ENCODE results near the gene UBC. TPM values are rescaled to one million over a fixed set of nuclear protein-coding genes. Genes with fewer than 3 reads are reported as not detected.

The UBC gene
- total and polyA plus RNA-seq, 9 of the 15 experiments (the other 6 are each of a cell fraction or from before 2014, with no cell fraction given) = 533 to 1,153 (median 813) TPM

DNA sequence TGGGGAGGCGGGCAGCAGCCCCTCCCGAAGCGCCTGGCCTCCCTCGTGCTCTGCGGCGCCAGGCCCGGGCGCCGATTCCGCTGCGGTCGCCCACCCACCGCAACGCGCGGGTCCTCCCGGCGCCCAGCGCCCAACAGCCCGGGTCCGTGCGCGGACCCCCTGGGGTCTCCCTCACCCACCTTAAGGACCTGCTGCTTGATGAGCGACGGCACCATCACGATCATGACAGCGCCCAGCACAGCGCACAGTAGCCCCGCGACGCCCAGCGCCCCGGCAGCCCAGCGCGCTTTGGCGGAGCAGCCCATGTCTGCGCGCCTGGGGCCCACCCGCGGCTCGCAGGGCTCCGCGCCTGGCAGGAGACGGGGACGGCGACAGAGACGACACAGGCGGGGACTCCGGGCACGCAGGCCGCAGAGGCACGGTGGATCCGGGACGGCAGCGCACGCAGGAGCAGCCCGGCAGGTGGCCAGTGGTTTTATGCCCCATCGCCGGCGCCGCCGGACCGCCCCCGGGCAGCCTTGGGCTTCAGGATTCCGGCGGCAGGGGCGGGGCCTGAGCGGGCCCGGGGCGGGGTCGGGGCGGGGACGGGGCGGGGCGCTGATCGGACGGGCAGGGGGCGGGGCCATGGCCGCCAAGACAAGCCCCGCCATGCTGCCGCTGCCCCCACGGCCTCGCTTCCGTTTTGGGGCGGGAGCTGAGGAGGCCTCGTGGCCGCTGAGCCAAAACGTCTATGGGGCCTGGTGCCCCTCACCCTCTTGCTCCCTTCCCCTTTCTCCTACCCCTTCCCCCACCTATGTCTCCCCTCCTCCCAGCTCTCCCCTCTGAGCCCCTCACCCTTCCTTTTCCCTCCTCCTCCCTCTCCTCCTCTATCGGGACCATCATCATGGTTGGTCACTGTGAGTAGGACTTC, 50.8 kb downstream of the UBC start, which contains the start of gene SCARB1 (continued):
- TF ChIP-seq, protein P1, sequence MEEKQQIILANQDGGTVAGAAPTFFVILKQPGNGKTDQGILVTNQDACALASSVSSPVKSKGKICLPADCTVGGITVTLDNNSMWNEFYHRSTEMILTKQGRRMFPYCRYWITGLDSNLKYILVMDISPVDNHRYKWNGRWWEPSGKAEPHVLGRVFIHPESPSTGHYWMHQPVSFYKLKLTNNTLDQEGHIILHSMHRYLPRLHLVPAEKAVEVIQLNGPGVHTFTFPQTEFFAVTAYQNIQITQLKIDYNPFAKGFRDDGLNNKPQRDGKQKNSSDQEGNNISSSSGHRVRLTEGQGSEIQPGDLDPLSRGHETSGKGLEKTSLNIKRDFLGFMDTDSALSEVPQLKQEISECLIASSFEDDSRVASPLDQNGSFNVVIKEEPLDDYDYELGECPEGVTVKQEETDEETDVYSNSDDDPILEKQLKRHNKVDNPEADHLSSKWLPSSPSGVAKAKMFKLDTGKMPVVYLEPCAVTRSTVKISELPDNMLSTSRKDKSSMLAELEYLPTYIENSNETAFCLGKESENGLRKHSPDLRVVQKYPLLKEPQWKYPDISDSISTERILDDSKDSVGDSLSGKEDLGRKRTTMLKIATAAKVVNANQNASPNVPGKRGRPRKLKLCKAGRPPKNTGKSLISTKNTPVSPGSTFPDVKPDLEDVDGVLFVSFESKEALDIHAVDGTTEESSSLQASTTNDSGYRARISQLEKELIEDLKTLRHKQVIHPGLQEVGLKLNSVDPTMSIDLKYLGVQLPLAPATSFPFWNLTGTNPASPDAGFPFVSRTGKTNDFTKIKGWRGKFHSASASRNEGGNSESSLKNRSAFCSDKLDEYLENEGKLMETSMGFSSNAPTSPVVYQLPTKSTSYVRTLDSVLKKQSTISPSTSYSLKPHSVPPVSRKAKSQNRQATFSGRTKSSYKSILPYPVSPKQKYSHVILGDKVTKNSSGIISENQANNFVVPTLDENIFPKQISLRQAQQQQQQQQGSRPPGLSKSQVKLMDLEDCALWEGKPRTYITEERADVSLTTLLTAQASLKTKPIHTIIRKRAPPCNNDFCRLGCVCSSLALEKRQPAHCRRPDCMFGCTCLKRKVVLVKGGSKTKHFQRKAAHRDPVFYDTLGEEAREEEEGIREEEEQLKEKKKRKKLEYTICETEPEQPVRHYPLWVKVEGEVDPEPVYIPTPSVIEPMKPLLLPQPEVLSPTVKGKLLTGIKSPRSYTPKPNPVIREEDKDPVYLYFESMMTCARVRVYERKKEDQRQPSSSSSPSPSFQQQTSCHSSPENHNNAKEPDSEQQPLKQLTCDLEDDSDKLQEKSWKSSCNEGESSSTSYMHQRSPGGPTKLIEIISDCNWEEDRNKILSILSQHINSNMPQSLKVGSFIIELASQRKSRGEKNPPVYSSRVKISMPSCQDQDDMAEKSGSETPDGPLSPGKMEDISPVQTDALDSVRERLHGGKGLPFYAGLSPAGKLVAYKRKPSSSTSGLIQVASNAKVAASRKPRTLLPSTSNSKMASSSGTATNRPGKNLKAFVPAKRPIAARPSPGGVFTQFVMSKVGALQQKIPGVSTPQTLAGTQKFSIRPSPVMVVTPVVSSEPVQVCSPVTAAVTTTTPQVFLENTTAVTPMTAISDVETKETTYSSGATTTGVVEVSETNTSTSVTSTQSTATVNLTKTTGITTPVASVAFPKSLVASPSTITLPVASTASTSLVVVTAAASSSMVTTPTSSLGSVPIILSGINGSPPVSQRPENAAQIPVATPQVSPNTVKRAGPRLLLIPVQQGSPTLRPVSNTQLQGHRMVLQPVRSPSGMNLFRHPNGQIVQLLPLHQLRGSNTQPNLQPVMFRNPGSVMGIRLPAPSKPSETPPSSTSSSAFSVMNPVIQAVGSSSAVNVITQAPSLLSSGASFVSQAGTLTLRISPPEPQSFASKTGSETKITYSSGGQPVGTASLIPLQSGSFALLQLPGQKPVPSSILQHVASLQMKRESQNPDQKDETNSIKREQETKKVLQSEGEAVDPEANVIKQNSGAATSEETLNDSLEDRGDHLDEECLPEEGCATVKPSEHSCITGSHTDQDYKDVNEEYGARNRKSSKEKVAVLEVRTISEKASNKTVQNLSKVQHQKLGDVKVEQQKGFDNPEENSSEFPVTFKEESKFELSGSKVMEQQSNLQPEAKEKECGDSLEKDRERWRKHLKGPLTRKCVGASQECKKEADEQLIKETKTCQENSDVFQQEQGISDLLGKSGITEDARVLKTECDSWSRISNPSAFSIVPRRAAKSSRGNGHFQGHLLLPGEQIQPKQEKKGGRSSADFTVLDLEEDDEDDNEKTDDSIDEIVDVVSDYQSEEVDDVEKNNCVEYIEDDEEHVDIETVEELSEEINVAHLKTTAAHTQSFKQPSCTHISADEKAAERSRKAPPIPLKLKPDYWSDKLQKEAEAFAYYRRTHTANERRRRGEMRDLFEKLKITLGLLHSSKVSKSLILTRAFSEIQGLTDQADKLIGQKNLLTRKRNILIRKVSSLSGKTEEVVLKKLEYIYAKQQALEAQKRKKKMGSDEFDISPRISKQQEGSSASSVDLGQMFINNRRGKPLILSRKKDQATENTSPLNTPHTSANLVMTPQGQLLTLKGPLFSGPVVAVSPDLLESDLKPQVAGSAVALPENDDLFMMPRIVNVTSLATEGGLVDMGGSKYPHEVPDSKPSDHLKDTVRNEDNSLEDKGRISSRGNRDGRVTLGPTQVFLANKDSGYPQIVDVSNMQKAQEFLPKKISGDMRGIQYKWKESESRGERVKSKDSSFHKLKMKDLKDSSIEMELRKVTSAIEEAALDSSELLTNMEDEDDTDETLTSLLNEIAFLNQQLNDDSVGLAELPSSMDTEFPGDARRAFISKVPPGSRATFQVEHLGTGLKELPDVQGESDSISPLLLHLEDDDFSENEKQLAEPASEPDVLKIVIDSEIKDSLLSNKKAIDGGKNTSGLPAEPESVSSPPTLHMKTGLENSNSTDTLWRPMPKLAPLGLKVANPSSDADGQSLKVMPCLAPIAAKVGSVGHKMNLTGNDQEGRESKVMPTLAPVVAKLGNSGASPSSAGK (IDR thresholded peaks at IDR 0.05) = peak; percentile 79
- peak; percentile 9; the same call in 1 of the 2 replicates for TF ChIP-seq MTA2 (IDR thresholded peaks at IDR 0.05; ENCODE audit: low read depth)
- TF ChIP-seq XRCC4 (IDR thresholded peaks at IDR 0.05; ENCODE audit: extremely low read depth, insufficient read depth, insufficient read length) = no peak
- TF ChIP-seq ZNF224 (CRISPR knock-in tag; IDR thresholded peaks at IDR 0.05) = no peak
- TF ChIP-seq MBD2 (IDR thresholded peaks at IDR 0.05; ENCODE audit: borderline replicate concordance, low read depth) = 0 out of 2 replicates have a peak, but pooled peaks have one; percentile 13
- TF ChIP-seq, protein P2, sequence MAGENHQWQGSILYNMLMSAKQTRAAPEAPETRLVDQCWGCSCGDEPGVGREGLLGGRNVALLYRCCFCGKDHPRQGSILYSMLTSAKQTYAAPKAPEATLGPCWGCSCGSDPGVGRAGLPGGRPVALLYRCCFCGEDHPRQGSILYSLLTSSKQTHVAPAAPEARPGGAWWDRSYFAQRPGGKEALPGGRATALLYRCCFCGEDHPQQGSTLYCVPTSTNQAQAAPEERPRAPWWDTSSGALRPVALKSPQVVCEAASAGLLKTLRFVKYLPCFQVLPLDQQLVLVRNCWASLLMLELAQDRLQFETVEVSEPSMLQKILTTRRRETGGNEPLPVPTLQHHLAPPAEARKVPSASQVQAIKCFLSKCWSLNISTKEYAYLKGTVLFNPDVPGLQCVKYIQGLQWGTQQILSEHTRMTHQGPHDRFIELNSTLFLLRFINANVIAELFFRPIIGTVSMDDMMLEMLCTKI (IDR thresholded peaks at IDR 0.05; ENCODE audit: partially characterized antibody) = no peak
- no peak for TF ChIP-seq ZNF699 (CRISPR knock-in tag; IDR thresholded peaks at IDR 0.05; ENCODE audit: insufficient replicate concordance)
- TF ChIP-seq ATF7 (IDR thresholded peaks at IDR 0.05) = peak; percentile 84
- no peak for TF ChIP-seq KLF1 (tag; IDR thresholded peaks at IDR 0.05)
- TF ChIP-seq EWSR1 (IDR thresholded peaks at IDR 0.05; ENCODE audit: borderline replicate concordance, low read depth, partially characterized antibody) = no peak
- TF ChIP-seq BRCA1 (IDR thresholded peaks at IDR 0.05) = no peak
- TF ChIP-seq BRCA1 (CRISPR knock-in tag; IDR thresholded peaks at IDR 0.05) = no peak
- no peak for TF ChIP-seq ZKSCAN3 (CRISPR knock-in tag; IDR thresholded peaks at IDR 0.05)
- no peak for TF ChIP-seq FOXK2 (conservative IDR thresholded peaks at IDR 0.05 in 1 of 2, IDR thresholded peaks at IDR 0.05 in 1 of 2; ENCODE audit: low read depth in 2 of 2)
- TF ChIP-seq ZNF445 (CRISPR knock-in tag; IDR thresholded peaks at IDR 0.05; ENCODE audit: low read depth) = no peak

All from K562 (cell line).